ENCODE results near the gene TRIM50.
"Not testable (repeated sequence)": the region's sequence is repeated elsewhere in the genome, so short reads cannot be mapped to it uniquely, and the experiment has no call there.

DNA sequence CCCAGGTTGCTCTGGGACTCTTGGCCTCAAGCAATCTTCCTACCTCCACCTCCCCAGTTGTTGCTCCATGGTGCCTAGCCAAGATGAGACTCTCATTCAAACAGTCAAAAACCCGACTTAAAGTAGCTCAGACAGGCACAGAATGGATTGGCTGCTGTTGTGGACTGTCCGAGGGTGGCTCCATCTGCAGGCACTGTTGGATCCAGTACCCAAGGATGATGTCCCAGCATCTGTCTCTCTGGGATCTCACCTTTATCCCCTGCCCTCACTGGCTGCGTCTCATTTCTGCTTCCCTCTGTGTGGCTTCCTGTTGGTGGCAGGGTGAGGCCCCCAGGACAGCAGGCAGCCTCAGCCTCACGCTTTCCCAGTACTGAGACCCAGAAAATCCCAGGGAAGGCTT, 48.4 kb upstream of the TRIM50 start:
- TF ChIP-seq, protein P1, sequence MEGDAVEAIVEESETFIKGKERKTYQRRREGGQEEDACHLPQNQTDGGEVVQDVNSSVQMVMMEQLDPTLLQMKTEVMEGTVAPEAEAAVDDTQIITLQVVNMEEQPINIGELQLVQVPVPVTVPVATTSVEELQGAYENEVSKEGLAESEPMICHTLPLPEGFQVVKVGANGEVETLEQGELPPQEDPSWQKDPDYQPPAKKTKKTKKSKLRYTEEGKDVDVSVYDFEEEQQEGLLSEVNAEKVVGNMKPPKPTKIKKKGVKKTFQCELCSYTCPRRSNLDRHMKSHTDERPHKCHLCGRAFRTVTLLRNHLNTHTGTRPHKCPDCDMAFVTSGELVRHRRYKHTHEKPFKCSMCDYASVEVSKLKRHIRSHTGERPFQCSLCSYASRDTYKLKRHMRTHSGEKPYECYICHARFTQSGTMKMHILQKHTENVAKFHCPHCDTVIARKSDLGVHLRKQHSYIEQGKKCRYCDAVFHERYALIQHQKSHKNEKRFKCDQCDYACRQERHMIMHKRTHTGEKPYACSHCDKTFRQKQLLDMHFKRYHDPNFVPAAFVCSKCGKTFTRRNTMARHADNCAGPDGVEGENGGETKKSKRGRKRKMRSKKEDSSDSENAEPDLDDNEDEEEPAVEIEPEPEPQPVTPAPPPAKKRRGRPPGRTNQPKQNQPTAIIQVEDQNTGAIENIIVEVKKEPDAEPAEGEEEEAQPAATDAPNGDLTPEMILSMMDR (conservative IDR thresholded peaks at IDR 0.05): not testable (repeated sequence)
- TF ChIP-seq ZFX (IDR thresholded peaks at IDR 0.05): not testable (repeated sequence)

Data from C4-2B (cell line).